GM06990 (cell line): ENCODE results near the gene SPECC1L.

Source experiments
- DNase-seq: peaks from one replicate; pipeline ENCODE4 v3.0.0-alpha.2; 2011; ENCODE audit not compliant: insufficient read length; ENCODE audit errors: extremely low read depth
- H3K27me3 ChIP-seq: replicated peaks from 2 replicates; pipeline ENCODE4 v1.6.0; 2011; ENCODE audit warnings: low read length; ENCODE audit not compliant: control insufficient read depth, insufficient read depth
- H3K36me3 ChIP-seq: 2 replicates; pipeline ENCODE4 v1.5.1; 2011; ENCODE audit warnings: low read length; ENCODE audit not compliant: control insufficient read depth, insufficient read depth
- H3K4me3 ChIP-seq: replicated peaks from 2 replicates; pipeline ENCODE4 v1.5.1; 2011; ENCODE audit warnings: low read depth, mild to moderate bottlenecking, control low read depth, low read length
- CTCF ChIP-seq: IDR thresholded peaks from 2 replicates; pipeline ENCODE4 v1.5.1; 2011; ENCODE audit warnings: low read length, control low read depth, mild to moderate bottlenecking, inconsistent platforms; ENCODE audit not compliant: insufficient read depth, poor library complexity, severe bottlenecking

The SPECC1L gene

GRCh38 chr22:24417200-24417599 is 146.6 kb downstream of the SPECC1L start:
- peaks cover 6% of the 10 kb centered on the region for H3K36me3 ChIP-seq
- no peak for DNase-seq
- H3K27me3 ChIP-seq: no peaks in the 10 kb centered on the region
- TF ChIP-seq CTCF: no peak
- no peak overlapping the region for H3K4me3 ChIP-seq

- no peak for TF ChIP-seq CTCF
- DNase-seq: no peak
- Histone ChIP-seq H3K4me3 (no peak overlapping the region), H3K27me3 (no peaks in the 10 kb centered on the region), H3K36me3 (peaks cover 6% of the 10 kb centered on the region)
Measured at GRCh38 chr22:24417901-24418641, 147.4 kb downstream of the SPECC1L start.

GRCh38 chr22:24418786-24419474 is 148.3 kb downstream of the SPECC1L start:
- no peak for TF ChIP-seq CTCF

GRCh38 chr22:24419475-24419850 is 148.8 kb downstream of the SPECC1L start:
- H3K27me3 ChIP-seq: no peaks in the 10 kb centered on the region
- DNase-seq: no peak
- H3K4me3 ChIP-seq: no peak overlapping the region
- no peak for TF ChIP-seq CTCF
- peaks cover 3% of the 10 kb centered on the region for H3K36me3 ChIP-seq

More at GRCh38 chr22:24418786-24419474, 148.3 kb downstream of the SPECC1L start:
- H3K27me3 ChIP-seq: no peaks in the 10 kb centered on the region
- no peak overlapping the region for H3K4me3 ChIP-seq
- no peak for DNase-seq
- H3K36me3 ChIP-seq: peaks cover 6% of the 10 kb centered on the region

GRCh38 chr22:24420072-24420976 is 149.7 kb downstream of the SPECC1L start:
- Histone ChIP-seq H3K4me3 (no peak overlapping the region), H3K27me3 (no peaks in the 10 kb centered on the region), H3K36me3 (peaks cover 2% of the 10 kb centered on the region)
- DNase-seq: no peak
- no peak for TF ChIP-seq CTCF
